MM.1S (cell line): ENCODE data around the gene FZD1.

Experiments
- CTCF ChIP-seq: fragments of 300-600 bp; sonication (generic); IDR thresholded peaks from 2 replicates; pipeline ENCODE4 v1.5.1; 2016; ENCODE audit warnings: antibody characterized with exemption, low read length, mixed read lengths
- EZH2 ChIP-seq: fragments of 300-600 bp; sonication (generic); optimal IDR thresholded peaks from 2 replicates; pipeline ENCODE3; 2017; ENCODE audit warnings: low read depth, mild to moderate bottlenecking, antibody characterized with exemption, low read length, mixed read lengths
- EZH2phosphoT487 ChIP-seq: fragments of 300-600 bp; sonication (generic); IDR thresholded peaks from 2 replicates; pipeline ENCODE4 v1.6.1; 2018; ENCODE audit warnings: antibody characterized with exemption, low read length

- TF ChIP-seq CTCF (no peak), EZH2 (no peak), EZH2phosphoT487 (no peak)
These were observed 25.5 kb downstream of the FZD1 start for GRCh38 chr7:91289633-91290254.
